Nephron (organoid): ENCODE measurements around the gene CCNDBP1.

Experiments
- H3K27ac Mint-ChIP-seq, 3 experiments: 2 replicates each; pipeline ENCODE4 v1.8.0; 2020; ENCODE audit warnings: mixed read lengths in 3 of 3, mild to moderate bottlenecking in 2 of 3, moderate library complexity in 1 of 3
- H3K27me3 Mint-ChIP-seq: 2 replicates; pipeline ENCODE4 v1.8.0; 2021; ENCODE audit warnings: low read depth, mild to moderate bottlenecking, moderate library complexity, mixed read lengths
- H3K36me3 Mint-ChIP-seq: 2 replicates; pipeline ENCODE4 v1.8.0; 2020; ENCODE audit warnings: low read depth, mixed read lengths
- H3K4me1 Mint-ChIP-seq: 2 replicates; pipeline ENCODE4 v1.8.0; 2020; ENCODE audit warnings: mixed read lengths
- H3K4me3 Mint-ChIP-seq, 3 experiments: 2 replicates each; pipeline ENCODE4 v1.8.0; 2020; ENCODE audit warnings: mild to moderate bottlenecking in 3 of 3, mixed read lengths in 3 of 3, moderate library complexity in 2 of 3
- H3K9me3 Mint-ChIP-seq: 2 replicates; pipeline ENCODE4 v1.8.0; 2020; ENCODE audit warnings: mixed read lengths
- CTCF ChIP-seq, 3 experiments: fragments of 200-600 bp; sonication (generic); IDR thresholded peaks; one replicate each; pipeline ENCODE4 v1.5.0; 2021; ENCODE audit warnings: antibody characterized with exemption in 3 of 3; ENCODE audit not compliant: unreplicated experiment in 3 of 3

Gene CCNDBP1

GRCh38 chr15:43237842-43238470, 52.8 kb downstream of the CCNDBP1 start:
- Mint-ChIP-seq H3K9me3 (no peaks in the 10 kb centered on the region), H3K4me1 (peaks cover 14% of the 10 kb centered on the region), H3K4me3 (no peak overlapping the region), H3K27ac (peak overlapping the region in 1 of 3 experiments; percentile 40), H3K36me3 (no peaks in the 10 kb centered on the region), H3K27me3 (peaks cover 6% of the 10 kb centered on the region)
- no peak for TF ChIP-seq CTCF (IDR thresholded peaks at IDR 0.05; ENCODE audit: unreplicated experiment in 3 of 3)

- TF ChIP-seq CTCF (IDR thresholded peaks at IDR 0.05; ENCODE audit: unreplicated experiment in 3 of 3), result no peak
- no peaks in the 10 kb centered on the region for H3K9me3 Mint-ChIP-seq
- peaks cover 8% of the 10 kb centered on the region for H3K27me3 Mint-ChIP-seq
- H3K4me1 Mint-ChIP-seq, result peaks cover 14% of the 10 kb centered on the region
- H3K27ac Mint-ChIP-seq, result no peak overlapping the region
- H3K4me3 Mint-ChIP-seq, result no peak overlapping the region
- no peaks in the 10 kb centered on the region for H3K36me3 Mint-ChIP-seq
Observed at GRCh38 chr15:43238671-43239131, 53.5 kb downstream of the CCNDBP1 start.

GRCh38 chr15:43239732-43240491, 54.7 kb downstream of the CCNDBP1 start:
- Mint-ChIP-seq H3K4me3 (no peak overlapping the region), H3K9me3 (no peaks in the 10 kb centered on the region), H3K36me3 (no peaks in the 10 kb centered on the region), H3K27ac (no peak overlapping the region), H3K4me1 (peaks cover 14% of the 10 kb centered on the region), H3K27me3 (peaks cover 18% of the 10 kb centered on the region)
- TF ChIP-seq CTCF (IDR thresholded peaks at IDR 0.05; ENCODE audit: unreplicated experiment in 3 of 3), result no peak

GRCh38 chr15:43241100-43241499, 55.9 kb downstream of the CCNDBP1 start:
- Mint-ChIP-seq H3K36me3 (no peaks in the 10 kb centered on the region), H3K4me1 (peaks cover 14% of the 10 kb centered on the region)

GRCh38 chr15:43242616-43243015, 57.4 kb downstream of the CCNDBP1 start:
- Mint-ChIP-seq H3K9me3 (no peaks in the 10 kb centered on the region), H3K4me1 (peaks cover 13% of the 10 kb centered on the region), H3K4me3 (no peak overlapping the region), H3K27ac (no peak overlapping the region), H3K27me3 (peaks cover 22% of the 10 kb centered on the region), H3K36me3 (no peaks in the 10 kb centered on the region)
- no peak for TF ChIP-seq CTCF (IDR thresholded peaks at IDR 0.05; ENCODE audit: unreplicated experiment in 3 of 3)

More at GRCh38 chr15:43241100-43241499, 55.9 kb downstream of the CCNDBP1 start:
- peaks cover 22% of the 10 kb centered on the region for H3K27me3 Mint-ChIP-seq
- H3K4me3 Mint-ChIP-seq, result no peak overlapping the region
- no peak overlapping the region for H3K27ac Mint-ChIP-seq
- H3K9me3 Mint-ChIP-seq, result no peaks in the 10 kb centered on the region
- no peak for TF ChIP-seq CTCF (IDR thresholded peaks at IDR 0.05; ENCODE audit: unreplicated experiment in 3 of 3)
